ENCODE data around the gene DNAH10. TPM values are rescaled to one million over a fixed set of nuclear protein-coding genes. Genes with fewer than 3 reads are reported as not detected.

Gene DNAH10
- total RNA-seq, 4 donors from 2014 or later: 0.18 to 0.65 TPM; not detected in 2

DNA sequence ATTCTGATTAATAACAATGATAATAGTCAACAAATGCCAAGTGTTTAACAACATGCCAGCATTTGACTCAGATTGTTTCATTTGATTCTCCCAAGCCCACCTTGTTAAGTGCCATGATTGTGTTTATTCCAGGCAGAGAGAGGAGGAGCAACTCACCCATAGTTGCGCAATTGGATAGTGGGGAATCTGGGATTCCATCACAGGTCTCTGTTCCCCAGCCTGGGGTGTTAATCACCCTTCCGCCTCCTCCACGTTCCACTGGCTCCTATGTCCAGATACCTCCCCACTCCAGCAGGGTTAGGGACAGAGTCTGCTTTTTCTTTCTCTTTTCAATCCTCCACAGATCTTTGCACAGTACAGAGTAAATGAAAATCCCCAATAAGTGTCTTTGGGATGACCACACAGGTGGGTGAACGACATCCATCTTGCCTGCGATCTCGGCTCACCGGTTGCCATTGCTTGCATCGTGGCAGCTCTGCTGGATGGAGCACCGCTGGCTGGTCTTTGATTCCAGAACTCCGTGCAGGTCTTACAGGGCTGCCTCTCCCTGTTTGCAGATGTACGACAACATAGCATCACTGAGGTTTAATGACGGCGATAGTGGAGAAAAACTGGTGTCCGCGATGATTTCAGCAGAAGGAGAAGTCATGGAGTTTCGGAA is 78.8 kb downstream of the DNAH10 start:
- Histone ChIP-seq H3K36me3 (no peaks in the 10 kb centered on the region), H3K4me3 (no peak overlapping the region), H3K27me3 (no peaks in the 10 kb centered on the region), H3K9me3 (no peaks in the 10 kb centered on the region), H3K4me1 (no peaks in the 10 kb centered on the region), H3K27ac (no peak overlapping the region)
- no peak for TF ChIP-seq POLR2A (IDR thresholded peaks at IDR 0.05)
- no peak for DNase-seq
- ATAC-seq: no peak
- in situ Hi-C loops (cut with MboI; ENCODE audit: low sequenced_read_pairs in 4 of 4): no loop called here
- intact Hi-C loops (cut with DNase I; ENCODE audit: low total_unique reads): no loop called here

DNA sequence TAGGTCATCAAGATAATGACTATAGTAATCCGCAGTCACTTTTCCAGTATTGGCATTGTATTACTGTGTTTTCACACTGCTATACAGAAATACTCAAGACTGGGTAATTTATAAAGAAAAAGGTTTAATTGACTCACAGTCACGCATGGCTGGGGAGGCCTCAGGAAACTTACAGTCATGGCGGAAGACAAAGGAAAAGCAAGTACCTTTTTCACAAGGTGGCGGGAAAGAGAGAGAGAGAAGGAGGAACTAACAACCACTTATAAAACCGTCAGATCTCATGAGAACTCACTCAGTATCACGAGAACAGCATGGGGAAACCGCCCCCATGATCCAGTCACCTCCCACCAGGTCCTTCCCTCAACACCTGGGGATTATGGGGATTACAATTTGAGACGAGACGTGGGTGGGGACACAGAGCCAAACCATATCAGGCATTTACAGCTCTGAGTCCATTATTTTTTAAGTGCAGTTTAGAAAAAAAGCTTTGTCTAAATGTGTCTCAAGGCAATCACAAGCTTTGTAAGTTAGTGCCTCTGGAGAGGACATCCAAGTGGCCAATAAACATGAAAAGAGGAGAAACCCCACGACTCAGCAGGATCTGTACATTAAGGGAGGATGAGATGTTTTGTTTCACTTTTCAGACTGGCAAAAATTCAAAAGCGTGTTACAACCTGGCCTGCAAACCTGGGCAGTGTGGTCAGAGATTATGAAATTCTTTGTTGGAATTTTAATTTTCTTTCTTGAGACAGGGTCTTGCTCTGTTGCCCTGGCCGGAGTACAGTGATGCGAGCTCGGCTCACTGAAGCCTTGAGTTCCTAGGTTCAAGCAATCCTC is 82.0 kb downstream of the DNAH10 start:
- no peak for TF ChIP-seq POLR2A (IDR thresholded peaks at IDR 0.05)
- TF ChIP-seq, protein P1, sequence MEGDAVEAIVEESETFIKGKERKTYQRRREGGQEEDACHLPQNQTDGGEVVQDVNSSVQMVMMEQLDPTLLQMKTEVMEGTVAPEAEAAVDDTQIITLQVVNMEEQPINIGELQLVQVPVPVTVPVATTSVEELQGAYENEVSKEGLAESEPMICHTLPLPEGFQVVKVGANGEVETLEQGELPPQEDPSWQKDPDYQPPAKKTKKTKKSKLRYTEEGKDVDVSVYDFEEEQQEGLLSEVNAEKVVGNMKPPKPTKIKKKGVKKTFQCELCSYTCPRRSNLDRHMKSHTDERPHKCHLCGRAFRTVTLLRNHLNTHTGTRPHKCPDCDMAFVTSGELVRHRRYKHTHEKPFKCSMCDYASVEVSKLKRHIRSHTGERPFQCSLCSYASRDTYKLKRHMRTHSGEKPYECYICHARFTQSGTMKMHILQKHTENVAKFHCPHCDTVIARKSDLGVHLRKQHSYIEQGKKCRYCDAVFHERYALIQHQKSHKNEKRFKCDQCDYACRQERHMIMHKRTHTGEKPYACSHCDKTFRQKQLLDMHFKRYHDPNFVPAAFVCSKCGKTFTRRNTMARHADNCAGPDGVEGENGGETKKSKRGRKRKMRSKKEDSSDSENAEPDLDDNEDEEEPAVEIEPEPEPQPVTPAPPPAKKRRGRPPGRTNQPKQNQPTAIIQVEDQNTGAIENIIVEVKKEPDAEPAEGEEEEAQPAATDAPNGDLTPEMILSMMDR (IDR thresholded peaks at IDR 0.05 in 4 of 5, conservative IDR thresholded peaks at IDR 0.05 in 1 of 5): no peak
- in situ Hi-C loops (cut with MboI; ENCODE audit: low sequenced_read_pairs in 4 of 4) (no loop called here), intact Hi-C loops (cut with DNase I; ENCODE audit: low total_unique reads) (no loop called here)
- Histone ChIP-seq H3K27ac (no peak overlapping the region), H3K36me3 (no peaks in the 10 kb centered on the region), H3K9me3 (no peaks in the 10 kb centered on the region), H3K4me3 (no peak overlapping the region), H3K4me1 (no peaks in the 10 kb centered on the region), H3K27me3 (no peaks in the 10 kb centered on the region)
- DNase-seq (no peak), ATAC-seq (no peak)

DNA sequence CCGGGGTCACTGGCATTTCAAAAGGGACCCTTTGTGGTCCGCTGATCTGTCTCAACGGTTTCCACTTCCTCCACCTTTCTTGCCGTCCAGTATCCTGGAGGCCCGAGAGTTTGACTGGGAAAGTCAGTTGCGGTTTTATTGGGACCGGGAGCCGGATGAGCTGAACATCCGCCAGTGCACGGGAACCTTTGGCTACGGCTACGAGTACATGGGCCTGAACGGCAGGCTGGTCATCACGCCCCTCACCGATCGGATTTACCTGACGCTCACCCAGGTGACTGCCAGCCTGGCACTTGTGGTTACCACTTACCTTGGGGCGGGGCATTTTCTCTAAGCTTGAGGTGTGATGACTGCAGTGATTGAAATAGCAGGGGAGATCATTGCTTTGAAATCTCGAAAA is 83.8 kb downstream of the DNAH10 start:
- TF ChIP-seq, protein P1 (IDR thresholded peaks at IDR 0.05 in 4 of 5, conservative IDR thresholded peaks at IDR 0.05 in 1 of 5): no peak
- TF ChIP-seq POLR2A (IDR thresholded peaks at IDR 0.05): no peak
- intact Hi-C loops (cut with DNase I; ENCODE audit: low total_unique reads): no loop called here
- H3K4me1 ChIP-seq: no peaks in the 10 kb centered on the region
- DNase-seq (no peak), ATAC-seq (no peak)
- no peaks in the 10 kb centered on the region for H3K36me3 ChIP-seq
- no peak overlapping the region for H3K27ac ChIP-seq
- H3K4me3 ChIP-seq: no peak overlapping the region
- in situ Hi-C loops (cut with MboI; ENCODE audit: low sequenced_read_pairs in 4 of 4): no loop called here
- no peaks in the 10 kb centered on the region for H3K9me3 ChIP-seq
- no peaks in the 10 kb centered on the region for H3K27me3 ChIP-seq

DNA sequence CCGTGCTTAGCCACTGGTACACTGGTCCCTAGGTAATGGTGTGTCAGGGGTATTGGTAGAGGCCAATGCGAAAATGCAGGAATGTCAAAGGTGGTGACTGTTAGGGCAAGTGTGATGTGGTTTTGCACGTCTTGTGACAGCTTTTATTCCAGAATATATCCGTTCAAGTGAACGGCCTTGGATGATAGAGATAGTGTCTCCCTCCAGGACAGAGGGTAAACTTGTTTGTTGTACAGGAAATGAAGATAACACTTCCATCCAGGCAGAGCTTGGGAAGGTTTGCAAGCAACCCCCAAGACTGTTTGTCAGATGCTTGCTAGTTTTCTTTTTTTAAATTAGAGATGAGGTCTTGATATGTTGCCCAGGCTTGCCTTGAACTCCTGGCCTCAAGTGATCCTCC is 84.2 kb downstream of the DNAH10 start:
- no peak for ATAC-seq
- H3K27me3 ChIP-seq: peaks cover 0 to 1% (median 0%) of the 10 kb centered on the region in 3 donors
- H3K27ac ChIP-seq: no peak overlapping the region
- intact Hi-C loops (cut with DNase I; ENCODE audit: low total_unique reads) (no loop called here), in situ Hi-C loops (cut with MboI; ENCODE audit: low sequenced_read_pairs in 4 of 4) (no loop called here)
- DNase-seq: no peak
- no peak for TF ChIP-seq POLR2A (IDR thresholded peaks at IDR 0.05)
- TF ChIP-seq, protein P1 (IDR thresholded peaks at IDR 0.05 in 4 of 5, conservative IDR thresholded peaks at IDR 0.05 in 1 of 5): no peak
- no peaks in the 10 kb centered on the region for H3K9me3 ChIP-seq
- H3K4me3 ChIP-seq: no peak overlapping the region
- H3K36me3 ChIP-seq: no peaks in the 10 kb centered on the region
- H3K4me1 ChIP-seq: no peaks in the 10 kb centered on the region

DNA sequence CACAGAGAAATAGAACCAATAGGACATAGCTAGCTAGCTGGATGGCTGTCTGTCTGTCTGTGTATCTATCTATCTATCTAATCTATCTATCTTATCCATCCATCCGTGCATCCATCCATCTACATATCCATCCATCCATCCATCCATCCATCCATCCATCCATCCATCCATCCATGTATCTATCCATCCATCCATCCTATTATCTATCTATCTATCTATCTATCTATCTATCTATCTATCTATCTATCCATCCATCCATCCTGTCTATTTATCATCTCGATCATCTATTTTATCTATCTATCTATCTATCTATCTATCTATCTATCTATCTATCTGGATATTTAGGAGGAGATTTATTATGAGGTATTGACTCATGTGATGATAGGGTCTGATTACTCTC is 84.9 kb downstream of the DNAH10 start:
- no peak for DNase-seq
- no peak for ATAC-seq

More for the DNA sequence above, 84.9 kb downstream of the DNAH10 start:
- no peaks in the 10 kb centered on the region for H3K4me1 ChIP-seq
- no peaks in the 10 kb centered on the region for H3K9me3 ChIP-seq
- TF ChIP-seq POLR2A (IDR thresholded peaks at IDR 0.05): no peak
- TF ChIP-seq, protein P1 (IDR thresholded peaks at IDR 0.05 in 4 of 5, conservative IDR thresholded peaks at IDR 0.05 in 1 of 5): no peak
- in situ Hi-C loops (cut with MboI; ENCODE audit: low sequenced_read_pairs in 4 of 4): no loop called here
- H3K27ac ChIP-seq: no peak overlapping the region
- no peaks in the 10 kb centered on the region for H3K36me3 ChIP-seq
- peaks cover 0 to 4% (median 0%) of the 10 kb centered on the region in 3 donors for H3K27me3 ChIP-seq
- intact Hi-C loops (cut with DNase I; ENCODE audit: low total_unique reads): no loop called here
- no peak overlapping the region for H3K4me3 ChIP-seq
